Middle frontal gyrus (tissue), 1 donor: ENCODE results near the gene TTC28.

Experiments
- DNase-seq: peaks from one replicate; pipeline ENCODE4 v3.0.0-alpha.2; 2015; ENCODE audit warnings: low spot score; ENCODE audit errors: extremely low spot score

TTC28 gene

DNA sequence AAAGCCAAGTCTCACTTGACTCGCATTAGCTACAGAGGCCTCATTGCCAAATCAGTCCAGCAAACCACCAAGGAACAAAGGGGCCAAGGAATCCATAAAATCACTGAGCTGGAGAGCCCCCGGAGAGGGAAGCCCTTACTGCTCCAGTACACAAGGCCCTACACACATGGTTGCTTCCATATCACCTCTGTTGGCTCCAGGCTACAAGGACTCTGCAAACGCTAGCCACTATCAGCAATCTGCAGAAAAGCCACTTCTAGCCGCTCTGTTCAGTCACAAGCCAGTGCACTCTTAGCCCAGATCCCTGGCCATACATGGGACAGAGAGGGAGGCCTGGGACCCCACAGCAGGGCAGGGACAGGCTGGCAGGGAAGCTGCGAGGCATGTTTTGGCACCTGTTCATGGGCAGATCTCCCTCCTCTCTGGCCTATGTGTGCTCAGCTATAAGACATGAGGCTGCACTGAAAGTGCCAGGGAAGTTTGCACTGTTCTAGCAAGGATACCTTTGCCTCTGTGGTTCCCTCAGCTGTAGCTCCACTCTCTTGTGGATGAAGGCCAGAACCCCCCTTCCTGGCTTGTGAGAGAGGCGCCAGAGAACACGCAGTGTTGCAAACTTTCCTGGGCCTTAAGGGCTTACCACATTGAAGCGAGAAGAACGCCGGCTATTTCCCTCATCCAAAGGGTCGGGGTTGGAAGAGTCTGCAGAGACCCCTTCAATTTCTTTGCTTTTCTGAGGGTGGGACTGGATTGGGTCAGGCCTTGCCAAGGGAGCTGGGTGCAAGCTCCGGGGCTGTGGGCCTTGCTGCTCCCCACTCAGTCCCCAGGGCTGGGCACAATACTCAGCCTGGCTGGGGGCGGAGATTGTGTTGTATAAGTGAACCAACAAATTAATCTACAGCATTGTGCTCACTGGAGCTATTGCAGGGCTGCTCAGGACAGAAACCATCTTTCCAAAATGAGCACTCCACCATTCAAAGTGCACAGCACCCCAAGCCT lies 651.9 kb downstream of the TTC28 start:
- no peak for DNase-seq

DNA sequence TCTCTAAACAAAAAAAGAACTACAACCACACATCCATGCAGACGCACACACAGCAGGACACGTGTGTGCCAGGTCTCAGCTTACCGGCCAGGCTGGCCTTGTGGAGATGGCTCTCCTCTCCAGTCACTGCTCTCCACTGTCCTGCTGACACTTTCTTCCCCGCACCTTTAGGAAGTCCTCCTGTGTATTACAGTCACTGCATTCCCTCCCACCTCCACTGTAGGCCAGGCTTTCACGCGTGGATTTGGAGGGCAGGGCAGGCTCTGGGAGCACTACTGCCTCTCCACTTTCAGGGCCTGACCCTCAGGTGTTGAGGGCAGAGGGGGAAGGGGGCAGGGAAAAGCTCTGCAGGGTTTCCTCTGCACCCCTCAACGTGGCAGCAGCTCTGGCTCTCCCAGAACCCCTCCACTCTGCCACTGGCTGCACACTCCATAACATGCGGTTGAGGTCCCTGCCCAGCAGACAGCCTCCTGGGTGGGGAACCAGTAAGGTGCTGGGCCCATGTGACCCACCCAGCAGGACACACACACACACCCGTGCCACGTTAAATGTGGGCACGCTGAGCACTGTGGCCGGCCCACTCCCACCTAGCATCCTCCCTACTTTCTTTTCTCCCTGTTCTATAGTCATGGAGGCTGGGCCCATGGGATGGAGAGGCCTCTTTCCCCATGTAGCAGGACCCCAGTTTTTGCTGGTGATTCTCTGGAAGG lies 653.6 kb downstream of the TTC28 start:
- DNase-seq: no peak

DNA sequence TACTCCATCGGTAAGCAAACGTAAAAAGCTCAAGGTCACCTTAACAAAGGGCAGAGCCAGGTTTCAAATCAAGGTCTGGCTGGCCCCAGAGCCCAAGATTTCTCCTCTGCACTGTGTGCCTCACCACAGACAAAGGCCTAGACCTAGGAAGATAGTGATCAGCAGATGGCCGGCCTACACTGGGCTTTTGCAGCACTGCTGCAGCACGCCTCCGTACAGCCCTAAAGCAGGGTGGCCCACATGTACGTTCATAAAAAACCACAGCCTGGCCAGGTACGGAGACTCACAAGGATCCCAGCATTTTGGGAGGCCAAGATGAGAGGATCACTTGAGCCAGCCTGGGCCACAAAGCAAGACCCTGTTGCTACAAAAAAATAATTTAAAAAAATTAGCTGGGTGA lies 654.3 kb downstream of the TTC28 start:
- no peak for DNase-seq

DNA sequence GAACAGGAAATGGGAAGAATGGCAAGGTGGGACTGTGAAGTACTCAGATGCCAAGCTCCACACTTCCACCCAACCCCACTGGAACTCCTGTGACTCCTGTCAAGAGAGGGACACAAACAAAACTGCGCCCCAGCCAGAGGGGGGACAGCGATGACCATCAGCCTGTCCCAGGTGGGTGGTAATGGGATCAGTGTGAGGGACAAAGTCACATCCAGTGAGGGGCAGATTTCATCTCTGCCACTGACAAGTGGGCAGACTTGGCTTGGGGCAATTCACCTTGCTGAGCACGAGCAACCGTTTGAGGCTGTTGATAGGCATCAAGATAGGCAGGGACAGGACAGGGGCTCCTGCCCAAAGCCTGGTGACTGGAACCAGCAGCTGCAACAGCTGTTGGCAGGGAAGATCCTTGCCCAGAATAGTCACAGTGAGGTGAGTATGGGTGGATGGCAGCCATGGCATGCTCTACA lies 655.2 kb downstream of the TTC28 start:
- DNase-seq: no peak

DNA sequence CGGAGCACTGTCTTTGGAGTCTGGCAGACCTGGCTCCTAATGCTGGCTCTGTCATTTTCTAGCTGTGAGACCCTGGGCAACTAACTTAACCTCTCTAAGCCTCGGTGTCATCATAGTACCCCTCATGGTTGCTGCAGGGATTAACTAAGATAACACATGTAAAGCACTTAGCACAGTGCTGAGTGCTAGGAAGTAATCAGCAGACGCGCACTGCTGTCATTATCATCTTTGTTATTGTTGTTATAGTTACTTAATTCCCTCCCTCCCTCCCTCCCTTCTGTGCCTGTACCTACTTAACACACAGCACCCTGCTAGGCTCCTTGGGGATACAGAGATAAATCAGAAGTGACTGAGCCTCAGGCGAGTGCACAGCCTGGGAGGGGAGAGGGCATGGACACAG lies 655.9 kb downstream of the TTC28 start:
- no peak for DNase-seq

DNA sequence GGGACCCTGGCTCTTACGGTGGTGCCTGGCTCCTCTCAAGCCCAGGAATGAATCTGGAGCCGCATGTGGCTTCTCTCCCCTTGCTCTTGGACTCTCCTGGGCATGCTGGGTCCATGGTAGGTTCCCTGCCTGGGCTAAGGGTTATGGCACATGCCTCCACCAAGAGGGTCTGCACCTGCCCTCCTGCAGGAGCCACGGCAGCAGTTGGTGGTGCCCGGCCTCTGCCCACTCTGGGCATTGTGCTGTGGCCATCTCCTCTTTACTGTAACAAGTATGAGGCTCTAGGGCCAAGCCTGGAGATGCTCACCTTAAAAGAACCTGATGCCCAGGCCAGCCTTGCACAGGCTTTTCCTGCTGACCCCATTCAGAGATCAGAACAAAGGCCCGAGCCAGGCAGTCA lies 656.6 kb downstream of the TTC28 start:
- no peak for DNase-seq

DNA sequence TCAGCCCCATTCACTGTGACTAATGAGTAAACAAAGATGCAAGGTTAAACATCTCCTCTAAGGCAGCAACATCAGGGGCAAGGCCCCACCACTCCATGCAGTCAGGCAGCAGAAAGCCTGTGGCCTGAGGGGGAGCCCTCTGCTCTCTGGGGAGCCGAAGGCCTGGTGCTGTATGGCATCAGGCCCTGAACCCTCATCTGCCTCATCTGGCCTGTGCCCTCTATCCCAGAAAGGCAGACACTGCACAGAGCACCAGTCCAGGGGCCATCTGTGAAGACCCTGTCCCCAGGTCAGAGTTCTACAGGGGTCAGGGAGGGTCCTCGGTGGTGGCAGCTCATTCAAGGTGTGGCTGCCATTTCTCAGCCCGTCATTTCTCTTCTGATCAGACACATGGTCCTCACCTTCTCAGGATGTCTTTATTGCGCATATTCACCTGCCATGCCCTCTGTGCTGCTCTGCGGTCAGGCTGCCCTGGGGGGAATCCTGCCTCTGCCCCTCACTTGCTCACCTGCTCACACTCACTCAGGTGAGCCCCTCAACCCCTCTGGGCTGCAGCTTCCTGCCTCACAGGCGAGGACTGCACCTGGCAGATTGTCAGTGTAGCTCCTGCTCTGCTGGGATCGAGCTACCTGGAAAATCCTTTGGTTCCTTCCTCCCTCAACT lies 657.5 kb downstream of the TTC28 start:
- DNase-seq: no peak

DNA sequence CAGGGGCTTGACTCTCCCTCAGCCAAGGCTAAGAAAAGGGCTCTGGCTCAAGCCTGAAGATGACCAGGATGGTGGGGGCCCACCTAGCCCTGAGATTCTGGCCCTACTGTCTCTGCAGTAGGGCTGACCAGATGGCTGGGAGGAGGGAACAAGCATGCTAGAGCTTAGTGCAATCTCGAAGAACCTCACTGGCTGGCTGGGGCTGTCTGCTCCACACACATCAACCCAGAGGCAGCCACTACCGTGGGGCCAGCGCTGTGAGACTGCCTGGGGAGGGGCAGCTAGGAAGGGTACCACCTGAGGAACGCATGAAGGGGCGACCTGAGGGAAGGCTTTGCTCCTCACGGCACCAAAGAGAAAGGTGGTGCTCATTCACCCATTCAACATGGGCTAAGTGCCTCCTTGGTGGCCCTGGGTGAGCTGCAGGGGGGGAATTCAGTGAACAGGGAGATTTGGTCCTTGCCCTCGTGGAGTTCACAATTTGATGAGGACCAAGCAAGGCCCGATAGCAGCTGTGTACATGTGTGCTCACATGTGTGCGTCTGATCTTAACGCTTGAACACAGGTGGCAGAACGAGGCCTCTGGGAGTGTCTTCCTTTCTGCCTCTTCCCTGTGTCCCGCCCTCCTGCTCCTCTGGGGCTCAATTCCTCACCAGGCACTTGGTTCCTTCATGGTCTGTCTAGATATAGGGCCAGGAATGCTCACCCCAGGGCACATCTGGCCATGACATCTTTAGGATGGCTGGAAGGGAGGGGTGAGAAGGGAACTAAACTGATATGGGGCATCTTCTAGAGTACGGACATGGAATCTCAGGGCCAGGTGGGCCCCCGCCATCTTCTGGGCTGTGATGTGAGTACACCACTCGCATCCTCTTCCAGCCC lies 658.3 kb downstream of the TTC28 start:
- DNase-seq: no peak

DNA sequence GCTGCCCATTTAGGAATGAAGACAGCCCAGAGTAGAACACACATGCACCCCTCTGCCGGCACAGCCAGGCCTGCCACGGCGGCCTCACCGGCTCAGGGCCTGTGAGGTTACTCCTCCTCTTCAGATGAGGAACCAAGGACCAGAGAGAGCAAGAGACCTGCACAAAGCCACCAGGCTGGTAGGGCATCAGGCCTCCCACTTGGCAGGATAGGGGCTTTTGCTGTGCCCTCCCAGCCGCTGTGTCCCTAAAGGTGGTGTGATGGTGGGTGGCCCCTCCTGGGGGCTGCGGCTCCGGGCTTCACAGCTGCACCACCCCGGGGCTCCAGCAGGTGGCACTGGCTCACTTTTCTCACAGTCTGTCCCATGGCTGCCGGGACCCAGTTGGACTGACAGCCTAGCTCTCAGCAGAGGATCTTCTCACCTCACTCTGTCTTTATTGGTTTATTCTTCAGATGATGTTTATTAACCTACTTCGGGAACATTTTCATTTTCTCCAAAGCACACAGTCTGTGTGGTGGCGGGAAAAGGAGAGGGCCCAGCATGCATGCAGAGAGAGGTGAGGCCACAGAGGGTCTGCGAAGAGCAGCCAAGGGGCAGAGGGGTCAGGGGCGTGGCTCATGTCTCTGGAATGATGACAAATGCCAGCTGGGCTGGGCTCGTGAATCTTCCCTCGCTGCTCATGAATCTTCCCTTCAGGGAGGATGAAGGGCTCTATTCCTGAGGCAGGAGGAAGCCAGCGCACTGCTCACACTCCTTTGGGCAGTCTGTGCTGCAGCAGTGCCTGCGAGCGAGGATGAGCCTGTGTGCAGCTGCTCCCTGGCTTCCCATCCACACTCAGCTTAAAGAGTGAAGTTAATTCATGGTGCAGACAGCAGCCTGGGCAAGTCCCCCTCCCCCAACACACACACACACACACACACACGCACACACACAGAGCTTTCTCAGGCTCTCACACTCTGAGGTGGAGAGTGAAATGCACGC lies 659.5 kb downstream of the TTC28 start:
- DNase-seq: peak; percentile 54

DNA sequence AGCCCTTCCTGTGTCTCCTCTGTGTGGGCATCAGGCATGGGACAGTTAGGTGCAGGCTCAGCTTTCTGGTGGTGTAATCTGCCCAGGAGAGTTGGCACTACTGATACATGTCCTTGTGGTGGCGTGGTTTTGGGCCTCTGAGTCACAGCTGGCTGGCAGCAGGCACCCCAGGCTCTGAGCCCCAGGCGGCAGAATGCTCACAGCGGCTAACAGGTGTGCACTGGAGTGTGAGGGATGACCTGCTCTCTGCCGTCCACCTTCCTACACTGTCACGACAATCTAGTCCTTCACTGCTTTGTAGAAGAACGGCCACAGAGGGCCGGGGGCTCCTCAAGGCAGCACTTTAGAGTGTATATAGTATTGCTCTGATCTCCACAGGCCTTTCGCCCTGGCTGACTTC lies 660.3 kb downstream of the TTC28 start:
- DNase-seq: no peak

DNA sequence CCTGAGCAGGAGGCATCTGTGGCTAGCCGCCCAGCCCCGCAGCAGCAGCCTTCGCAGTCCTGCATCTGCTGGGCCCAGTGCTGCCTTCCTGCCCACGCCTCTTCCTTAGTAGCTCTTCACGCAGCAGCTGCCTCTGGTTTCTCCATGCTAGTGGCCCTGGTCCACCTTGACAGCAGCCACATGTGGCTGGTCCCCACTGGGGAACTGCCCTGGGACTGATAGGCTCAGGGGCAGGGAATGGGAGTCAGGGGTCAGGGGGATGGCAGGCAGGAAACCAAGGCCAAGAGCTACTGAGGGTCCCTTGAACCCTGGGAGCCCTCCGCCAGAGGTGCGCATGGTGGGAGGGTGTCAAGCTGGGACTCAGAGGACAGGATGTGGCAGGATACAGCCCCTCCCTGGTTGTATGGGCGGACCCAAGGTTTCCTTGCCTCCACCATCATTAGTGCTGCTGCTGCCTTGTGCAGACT lies 661.1 kb downstream of the TTC28 start:
- no peak for DNase-seq

DNA sequence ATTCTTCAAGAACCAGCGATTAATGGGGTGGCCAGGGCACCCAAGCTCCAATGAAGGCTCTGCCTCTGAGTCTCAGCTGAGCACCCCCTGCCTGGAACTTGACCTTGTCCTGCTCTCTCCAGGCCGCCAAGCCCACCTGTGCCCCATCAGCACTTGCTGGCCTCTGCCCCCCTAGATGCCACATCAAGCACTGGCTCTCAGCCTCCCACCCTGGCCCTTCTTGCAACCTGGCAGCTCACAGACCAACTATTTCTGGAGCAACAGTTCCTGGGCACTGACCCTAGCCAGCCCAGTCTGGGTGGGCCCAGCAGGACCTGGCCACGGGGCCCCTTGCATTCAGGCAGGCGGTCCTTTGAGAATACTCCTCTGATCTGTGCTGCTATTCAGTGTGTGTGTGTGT lies 661.8 kb downstream of the TTC28 start:
- no peak for DNase-seq

DNA sequence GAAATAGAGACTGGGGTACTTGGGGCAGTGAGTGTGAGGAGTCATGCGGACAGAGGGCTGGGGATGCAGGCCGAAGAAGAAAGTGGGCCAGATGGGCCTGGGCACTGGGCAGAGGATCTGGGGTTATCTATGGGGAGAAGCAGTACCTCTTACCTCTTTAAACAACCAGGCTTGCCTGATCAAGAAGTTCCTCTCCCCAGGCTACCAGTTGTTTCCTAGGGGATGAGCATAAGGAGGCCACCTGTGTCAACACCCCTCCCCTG lies 662.2 kb downstream of the TTC28 start:
- DNase-seq: no peak

DNA sequence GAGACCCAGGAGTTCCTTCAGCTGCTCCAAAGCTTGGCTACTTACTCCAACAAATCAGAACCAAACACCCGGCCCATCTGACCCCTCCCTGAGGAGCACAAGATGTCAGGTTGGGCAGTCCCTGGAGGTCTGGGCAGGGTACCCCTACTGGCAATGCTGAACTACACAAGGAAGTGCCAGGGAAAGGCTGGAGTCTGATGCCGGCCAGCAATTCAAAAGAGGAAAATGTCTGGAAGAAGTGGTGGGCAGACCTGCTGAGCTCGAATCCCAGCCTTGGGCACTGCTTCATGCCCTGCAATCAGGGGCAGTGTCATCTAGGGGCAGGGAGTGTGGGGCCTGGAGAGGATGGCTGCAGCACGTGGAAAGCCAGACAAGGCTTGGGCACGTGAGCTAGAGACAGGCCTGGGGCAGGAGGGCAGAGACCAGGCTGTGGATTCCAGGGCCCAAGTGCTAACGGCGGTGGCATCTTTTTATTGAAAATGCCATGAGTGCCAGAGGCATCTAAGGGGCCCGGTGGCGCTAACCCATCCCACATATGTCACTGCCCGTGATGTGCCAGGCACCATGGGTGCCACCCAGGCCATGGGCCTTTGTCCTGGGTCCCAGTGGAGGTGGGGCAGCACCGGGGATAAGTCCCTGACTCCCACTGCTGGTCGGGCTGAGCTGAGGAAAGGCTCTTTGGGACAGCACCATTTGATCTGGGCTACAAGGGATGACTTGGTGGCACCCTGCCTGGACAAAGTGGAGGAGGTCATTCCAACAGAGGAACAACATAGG lies 662.7 kb downstream of the TTC28 start:
- no peak for DNase-seq

DNA sequence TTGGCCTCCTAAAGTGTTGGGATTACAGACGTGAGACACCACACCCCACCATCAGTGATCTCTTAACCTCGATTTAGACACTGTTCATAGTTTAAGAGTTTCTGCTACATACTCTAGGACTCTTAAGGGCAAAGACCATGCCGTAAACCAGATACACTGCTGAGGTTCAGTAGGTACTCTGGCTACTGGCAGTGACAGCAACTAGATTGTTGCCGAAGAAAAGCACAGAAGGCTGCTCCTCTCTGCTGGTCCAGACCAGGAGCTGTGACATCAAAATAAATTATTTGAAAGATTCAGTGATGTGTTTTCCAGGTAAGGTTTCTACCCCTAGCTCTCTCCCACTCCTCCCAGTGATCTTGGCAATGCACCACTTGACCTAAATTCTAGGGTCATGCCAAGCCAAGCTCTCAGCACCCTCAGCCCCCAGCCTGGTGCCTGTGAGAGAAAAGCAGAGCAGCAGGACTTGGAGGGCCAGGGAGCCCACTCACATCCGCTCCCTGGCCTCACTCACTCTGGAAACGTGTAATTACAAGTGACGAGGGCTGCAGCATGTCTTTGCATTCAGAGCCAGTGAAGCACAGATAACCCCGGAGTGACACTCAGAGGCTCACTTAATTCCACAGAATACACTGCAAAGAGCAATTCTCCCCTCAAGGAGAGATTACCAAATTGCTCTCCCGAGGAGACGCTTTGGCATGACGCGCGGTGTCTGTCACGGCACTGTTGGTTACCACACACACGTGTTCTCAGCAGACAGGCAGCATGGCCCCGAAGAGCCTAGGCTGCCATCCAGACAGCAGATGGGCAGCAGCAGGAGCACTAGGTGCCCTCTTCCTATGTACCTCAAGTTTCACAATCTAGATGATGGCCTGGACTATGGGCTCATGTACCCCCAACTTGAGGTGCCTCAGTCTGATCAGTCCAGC lies 663.7 kb downstream of the TTC28 start:
- no peak for DNase-seq

DNA sequence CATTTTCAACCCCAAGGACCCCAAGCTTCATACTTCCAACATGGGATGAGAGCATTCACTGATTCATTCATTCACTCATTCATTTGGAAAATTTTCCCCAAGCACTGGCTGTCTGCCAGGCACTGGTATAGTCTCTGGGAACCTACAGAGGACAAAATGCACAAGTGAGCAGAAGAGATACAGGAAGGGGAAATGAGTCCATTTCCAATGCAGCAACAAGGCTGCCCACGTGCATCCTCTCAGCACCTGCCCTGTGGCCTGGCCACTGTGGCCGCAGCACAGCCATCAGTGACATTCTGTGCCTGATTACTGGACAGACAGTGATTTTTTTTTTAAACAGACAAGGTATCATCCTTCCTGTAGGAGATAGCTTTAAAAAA lies 664.6 kb downstream of the TTC28 start:
- no peak for DNase-seq

DNA sequence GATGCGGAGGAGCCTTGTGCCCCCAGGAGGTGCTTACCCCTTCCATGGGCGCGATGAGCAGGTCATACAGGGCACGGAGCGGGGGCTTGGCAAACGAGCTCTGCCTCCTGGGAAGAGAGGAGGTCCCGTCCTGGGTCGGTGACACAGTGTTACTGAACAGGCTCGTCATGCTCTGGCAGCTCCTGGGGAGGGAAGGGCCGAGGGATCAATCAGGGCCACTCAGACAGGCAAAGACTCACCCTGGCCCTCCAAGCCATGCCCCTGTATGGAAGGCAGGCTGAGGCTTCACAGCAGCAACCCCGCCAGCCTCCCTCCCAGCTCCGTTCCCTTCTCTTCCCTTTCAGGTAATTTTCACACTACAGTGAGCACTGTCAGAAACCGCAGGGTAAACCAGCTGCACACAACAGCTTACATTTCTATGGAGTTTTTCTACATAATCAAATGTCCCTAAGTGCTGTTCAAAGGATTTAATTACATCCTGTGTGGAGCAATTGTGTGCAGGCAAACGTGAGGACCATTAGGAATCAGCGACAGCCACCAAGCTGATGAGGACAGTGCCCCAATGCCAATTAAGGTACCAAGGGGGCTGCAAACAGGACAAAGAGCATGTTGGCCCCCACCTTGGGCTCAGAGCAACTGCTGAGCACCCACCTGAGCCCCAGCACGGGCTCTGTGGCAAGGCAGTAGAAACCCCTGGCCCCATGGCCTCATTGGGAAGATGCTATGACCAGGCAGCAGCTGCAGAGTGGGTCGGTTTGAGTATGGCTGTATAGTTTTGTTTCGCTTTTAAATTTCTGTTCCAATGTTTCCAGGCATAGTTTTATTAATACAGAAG lies 665.2 kb downstream of the TTC28 start:
- no peak for DNase-seq
